GM12801 (cell line): ENCODE data around the gene TPK1.

Experiments used
- CTCF ChIP-seq: IDR thresholded peaks from one replicate; pipeline ENCODE4 v1.5.1; 2011; ENCODE audit warnings: control low read depth; ENCODE audit not compliant: insufficient read length; ENCODE audit errors: extremely low read depth

The TPK1 gene

GRCh38 chr7:144812379-144813283 is 23.2 kb downstream of the TPK1 start:
- no peak for TF ChIP-seq CTCF

- no peak for TF ChIP-seq CTCF
These were observed 30.1 kb downstream of the TPK1 start for GRCh38 chr7:144805627-144806239.

GRCh38 chr7:144796919-144797318 is 38.9 kb downstream of the TPK1 start:
- TF ChIP-seq CTCF = no peak

GRCh38 chr7:144792050-144792449 is 43.8 kb downstream of the TPK1 start:
- no peak for TF ChIP-seq CTCF

GRCh38 chr7:144791488-144791887 is 44.4 kb downstream of the TPK1 start:
- no peak for TF ChIP-seq CTCF

GRCh38 chr7:144787127-144787526 is 48.7 kb downstream of the TPK1 start:
- no peak for TF ChIP-seq CTCF

- TF ChIP-seq CTCF = no peak
These were observed 49.3 kb downstream of the TPK1 start for GRCh38 chr7:144786522-144786921.
